Trophoblast cell (in vitro differentiated cells and primary cell): ENCODE measurements around the gene ZNF576.

Experiments used
- DNase-seq, 2 donors: peaks; one replicate each; pipeline ENCODE4 v3.0.0-alpha.2; 2016
- H2AFZ ChIP-seq: 2 replicates; pipeline ENCODE4 v1.6.1; 2013; ENCODE audit warnings: low read length, moderate library complexity, mild to moderate bottlenecking; ENCODE audit not compliant: insufficient read depth, poor library complexity
- H2AK5ac ChIP-seq: 2 replicates; pipeline ENCODE4 v1.6.1; 2013; ENCODE audit warnings: mild to moderate bottlenecking, low read length
- H2BK120ac ChIP-seq: 2 replicates; pipeline ENCODE4 v1.6.1; 2013; ENCODE audit warnings: low read length, mild to moderate bottlenecking, moderate library complexity; ENCODE audit not compliant: insufficient read depth, poor library complexity
- H2BK12ac ChIP-seq: 2 replicates; pipeline ENCODE4 v1.6.1; 2013; ENCODE audit warnings: mild to moderate bottlenecking, low read length, moderate library complexity
- H2BK5ac ChIP-seq: 2 replicates; pipeline ENCODE4 v1.6.1; 2013; ENCODE audit warnings: low read length, low read depth, moderate library complexity, mild to moderate bottlenecking; ENCODE audit not compliant: poor library complexity
- H3K14ac ChIP-seq: 2 replicates; pipeline ENCODE4 v1.6.1; 2013; ENCODE audit warnings: mild to moderate bottlenecking, low read length
- H3K18ac ChIP-seq: 2 replicates; pipeline ENCODE4 v1.6.1; 2013; ENCODE audit warnings: mild to moderate bottlenecking, low read length
- H3K23ac ChIP-seq: 2 replicates; pipeline ENCODE4 v1.6.1; 2013; ENCODE audit warnings: low read length
- H3K27ac ChIP-seq: 2 replicates; pipeline ENCODE4 v1.5.1; 2013; ENCODE audit warnings: low read depth, mild to moderate bottlenecking, inconsistent platforms, low read length, moderate library complexity
- H3K27me3 ChIP-seq: 2 replicates; pipeline ENCODE4 v1.6.1; 2013; ENCODE audit warnings: inconsistent platforms, mild to moderate bottlenecking, low read length, moderate library complexity; ENCODE audit not compliant: insufficient read depth
- H3K36me3 ChIP-seq, 2 experiments: 1 replicate in 1 of 2; 2 replicates in 1 of 2; pipeline ENCODE4 v1.6.1; 2013; ENCODE audit warnings: low read length in 2 of 2, mild to moderate bottlenecking in 2 of 2, moderate library complexity in 1 of 2; ENCODE audit not compliant: insufficient read depth in 2 of 2, control insufficient read depth in 1 of 2
- H3K4ac ChIP-seq: 2 replicates; pipeline ENCODE4 v1.6.1; 2013; ENCODE audit warnings: low read depth, mild to moderate bottlenecking, low read length, moderate library complexity
- H3K4me1 ChIP-seq, 2 experiments: 1 replicate in 1 of 2; 2 replicates in 1 of 2; pipeline ENCODE4 v1.6.1; 2013; ENCODE audit warnings: low read length in 2 of 2, mild to moderate bottlenecking in 2 of 2, moderate library complexity in 1 of 2; ENCODE audit not compliant: insufficient read depth in 2 of 2, control insufficient read depth in 1 of 2
- H3K4me2 ChIP-seq: 2 replicates; pipeline ENCODE4 v1.6.1; 2013; ENCODE audit warnings: inconsistent platforms, mild to moderate bottlenecking, low read length, moderate library complexity
- H3K4me3 ChIP-seq: 2 replicates; pipeline ENCODE4 v1.5.1; 2013; ENCODE audit warnings: mild to moderate bottlenecking, low read depth, low read length, inconsistent platforms
- H3K79me1 ChIP-seq: one replicate; pipeline ENCODE4 v1.6.1; 2013; ENCODE audit warnings: low read length
- H3K79me2 ChIP-seq: 2 replicates; pipeline ENCODE4 v1.6.1; 2013; ENCODE audit warnings: low read length, mild to moderate bottlenecking; ENCODE audit not compliant: control insufficient read depth, insufficient read depth, poor library complexity
- H3K9ac ChIP-seq: 2 replicates; pipeline ENCODE4 v1.6.1; 2013; ENCODE audit warnings: mild to moderate bottlenecking, low read length
- H3K9me3 ChIP-seq: 2 replicates; pipeline ENCODE4 v1.6.1; 2013; ENCODE audit warnings: low read depth, mild to moderate bottlenecking, control low read depth, inconsistent platforms, low read length; ENCODE audit not compliant: insufficient read depth
- H4K12ac ChIP-seq: 2 replicates; pipeline ENCODE4 v1.6.1; 2013; ENCODE audit warnings: low read depth, mild to moderate bottlenecking, low read length, moderate library complexity
- H4K8ac ChIP-seq: 2 replicates; pipeline ENCODE4 v1.6.1; 2013; ENCODE audit warnings: low read depth, mild to moderate bottlenecking, low read length, moderate library complexity
- H4K91ac ChIP-seq: one replicate; pipeline ENCODE4 v1.6.1; 2013; ENCODE audit warnings: low read depth, mild to moderate bottlenecking, low read length, moderate library complexity
- WGBS: extraction: QIAGEN DNeasy Blood & Tissue Kit; methylation state at CpG from one replicate; pipeline ENCODE4 v1.1.7; 2013; ENCODE audit warnings: missing lambda C conversion rate; ENCODE audit not compliant: insufficient read length, insufficient coverage; ENCODE audit errors: extremely low coverage; 5-methylcytosine and 5-hydroxymethylcytosine counted together

The ZNF576 gene

DNA sequence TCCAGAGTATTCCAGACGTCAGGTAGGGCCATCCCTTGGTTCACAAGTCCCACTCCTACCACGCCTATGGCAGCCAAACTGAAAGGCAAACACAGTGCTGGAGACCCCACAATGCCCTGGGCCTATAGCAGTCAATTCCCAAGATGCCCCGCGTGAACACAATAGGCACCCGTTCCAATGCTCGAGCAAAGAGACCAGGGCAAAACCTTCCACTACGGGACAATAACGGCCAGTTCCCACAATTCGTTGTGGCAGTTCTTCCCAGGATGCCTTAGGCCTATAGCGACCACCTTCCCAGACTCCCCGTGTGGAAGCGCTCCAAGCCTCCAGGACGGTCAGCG is 22.5 kb downstream of the ZNF576 start:
- peak overlapping the region; percentile 64 for H3K4ac ChIP-seq
- H3K4me2 ChIP-seq = peak overlapping the region; percentile 60
- H3K27ac ChIP-seq = peak overlapping the region; percentile 78
- peak overlapping the region; percentile 48 for H2BK120ac ChIP-seq
- H3K9me3 ChIP-seq = peaks cover 2% of the 10 kb centered on the region
- peak overlapping the region; percentile 87 for H4K91ac ChIP-seq
- no CpG with 5 or more reads among the region's 14 CpGs for WGBS
- H3K4me1 ChIP-seq = peaks cover 7 to 9% of the 10 kb centered on the region in 2 experiments
- H3K79me1 ChIP-seq = peaks cover 15% of the 10 kb centered on the region
- peak overlapping the region; percentile 93 for H3K14ac ChIP-seq
- no peak overlapping the region for H3K23ac ChIP-seq
- peak overlapping the region; percentile 90 for H2BK5ac ChIP-seq
- H4K12ac ChIP-seq = peak overlapping the region; percentile 75
- no peaks in the 10 kb centered on the region for H3K27me3 ChIP-seq
- H3K4me3 ChIP-seq = peak overlapping the region; percentile 76
- H3K79me2 ChIP-seq = peaks cover 9% of the 10 kb centered on the region
- H4K8ac ChIP-seq = peak overlapping the region; percentile 99
- peak overlapping the region; percentile 62 for H2AFZ ChIP-seq
- DNase-seq = no peak
- H3K9ac ChIP-seq = peak overlapping the region; percentile 82
- peak overlapping the region; percentile 88 for H3K18ac ChIP-seq
- H2BK12ac ChIP-seq = no peak overlapping the region
- peak overlapping the region; percentile 73 for H2AK5ac ChIP-seq
- H3K36me3 ChIP-seq = peaks cover 3 to 4% of the 10 kb centered on the region in 2 experiments

DNA sequence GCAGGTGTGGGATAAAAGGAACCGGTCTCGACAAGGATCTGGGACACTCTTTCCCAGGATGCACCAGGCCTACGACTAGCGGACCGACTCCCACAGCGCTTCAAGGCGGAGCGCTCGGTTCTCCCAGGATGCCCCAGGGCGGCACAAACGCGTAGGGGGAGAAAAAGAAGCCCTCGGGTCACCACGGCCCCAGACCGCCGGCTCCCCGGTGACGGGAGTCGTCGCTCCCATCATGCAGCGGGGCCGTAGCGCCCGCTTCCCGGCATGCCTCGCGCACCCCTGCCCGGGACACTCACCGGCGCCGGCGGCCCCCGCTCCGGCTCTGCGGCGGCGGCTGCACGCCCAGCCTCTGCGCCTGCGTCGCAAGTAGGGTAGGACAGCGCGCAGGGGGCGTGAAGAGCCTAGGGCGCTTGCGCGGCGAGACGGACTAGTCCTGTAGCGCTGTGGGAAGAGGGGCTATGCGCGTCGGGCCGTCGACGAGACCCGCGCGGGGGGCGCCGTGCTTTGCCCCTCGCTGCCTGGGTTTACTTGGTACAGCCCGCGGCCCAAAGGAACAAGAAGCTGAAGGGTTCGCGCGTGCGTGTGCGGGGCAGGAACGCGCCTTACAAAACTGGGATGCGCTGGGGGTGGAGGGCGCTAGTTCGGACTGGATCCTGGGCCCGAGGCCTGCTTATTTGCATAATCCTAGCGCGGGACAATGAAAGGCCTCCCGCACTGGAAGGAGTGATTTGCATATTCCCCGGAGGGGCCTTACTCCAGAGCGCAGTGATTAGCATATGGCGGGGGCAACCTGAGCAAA is 23.1 kb downstream of the ZNF576 start, which contains the start of gene ZNF428:
ZNF428 (minus strand) TSS at position 368 of the 799 bp plus-strand sequence. CDS start 5,325 bp downstream, outside the sequence.
- Histone ChIP-seq H3K4me1 (peaks cover 7 to 9% of the 10 kb centered on the region in 2 experiments), H3K9me3 (peaks cover 4% of the 10 kb centered on the region), H4K12ac (peak within 1 kb of the TSS; percentile 75), H3K79me1 (peaks cover 15% of the 10 kb centered on the region), H3K36me3 (no peaks in the 10 kb centered on the region), H3K18ac (peak within 1 kb of the TSS; percentile 88), H2BK12ac (no peak within 1 kb of the TSS), H3K4ac (peak within 1 kb of the TSS; percentile 64), H3K9ac (peak within 1 kb of the TSS; percentile 82), H3K23ac (no peak within 1 kb of the TSS), H3K4me2 (peak within 1 kb of the TSS; percentile 60), H3K4me3 (peak within 1 kb of the TSS; percentile 76), H2AFZ (peak within 1 kb of the TSS; percentile 62), H3K79me2 (peaks cover 9% of the 10 kb centered on the region), H3K27me3 (no peaks in the 10 kb centered on the region), H4K8ac (peak within 1 kb of the TSS; percentile 99), H3K27ac (peak within 1 kb of the TSS; percentile 78), H4K91ac (peak within 1 kb of the TSS; percentile 87), H2AK5ac (peak within 1 kb of the TSS; percentile 73), H2BK120ac (peak within 1 kb of the TSS; percentile 77), H2BK5ac (peak within 1 kb of the TSS; percentile 90), H3K14ac (peak within 1 kb of the TSS; percentile 93)
- no CpG with 5 or more reads among the region's 81 CpGs for WGBS
- peak; percentile 80 to 85 for DNase-seq

DNA sequence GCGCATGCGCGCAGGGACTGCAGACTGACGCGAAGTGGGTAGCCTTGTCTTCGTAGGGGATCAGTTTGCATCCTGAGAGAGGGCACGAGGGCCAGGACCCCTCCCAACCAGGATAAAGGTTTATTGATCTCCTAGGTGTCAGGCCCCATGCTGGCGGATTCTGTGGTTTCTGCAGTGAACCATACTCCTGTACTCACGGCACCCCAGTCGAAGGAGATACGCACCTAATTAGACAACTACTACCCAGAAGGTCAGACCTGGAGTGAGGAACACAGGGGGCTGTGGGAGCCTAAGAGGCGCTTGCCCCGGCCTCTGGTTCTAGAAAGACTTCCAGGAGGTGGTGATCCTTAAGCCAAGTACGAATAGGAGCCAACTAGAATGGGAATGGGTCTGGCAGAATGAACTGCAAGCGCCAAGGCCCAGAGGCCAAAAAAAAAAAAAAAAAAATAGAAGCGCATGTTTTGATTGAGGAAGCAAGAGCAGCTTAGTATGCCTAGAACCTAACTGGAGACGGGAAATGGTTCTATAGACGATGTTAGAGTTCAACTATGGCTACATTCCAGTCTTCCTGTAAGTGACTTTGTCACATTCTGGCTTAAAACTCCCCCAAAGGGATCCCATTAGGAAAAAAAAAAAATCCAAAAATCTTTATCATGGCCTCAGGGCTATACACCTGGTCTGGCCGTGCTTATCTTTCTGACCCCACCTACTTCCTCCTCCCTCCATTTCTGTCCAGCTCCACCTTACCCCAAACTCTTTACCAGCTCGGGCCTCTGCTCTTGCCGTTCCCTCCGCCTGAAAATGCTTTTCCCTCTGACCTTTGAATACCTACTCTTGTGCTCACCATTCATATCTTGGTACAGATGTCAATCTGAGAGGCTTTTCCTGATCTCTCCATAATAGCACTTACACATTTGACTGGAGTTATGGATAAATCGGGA is 23.9 kb downstream of the ZNF576 start:
- H3K27me3 ChIP-seq = no peaks in the 10 kb centered on the region
- H3K4ac ChIP-seq = no peak overlapping the region
- no peak for DNase-seq
- H3K79me2 ChIP-seq = peaks cover 9% of the 10 kb centered on the region
- H3K79me1 ChIP-seq = peaks cover 15% of the 10 kb centered on the region
- H4K12ac ChIP-seq = peak overlapping the region; percentile 75
- peak overlapping the region; percentile 78 for H3K27ac ChIP-seq
- H3K9ac ChIP-seq = no peak overlapping the region
- no peak overlapping the region for H2BK120ac ChIP-seq
- H3K14ac ChIP-seq = peak overlapping the region; percentile 51
- H4K91ac ChIP-seq = peak overlapping the region; percentile 50
- H3K4me1 ChIP-seq = peaks cover 7 to 9% of the 10 kb centered on the region in 2 experiments
- peaks cover 4% of the 10 kb centered on the region for H3K9me3 ChIP-seq
- H3K4me3 ChIP-seq = peak overlapping the region; percentile 76
- WGBS = no CpG with 5 or more reads among the region's 23 CpGs
- no peak overlapping the region for H2BK12ac ChIP-seq
- H3K23ac ChIP-seq = no peak overlapping the region
- H3K36me3 ChIP-seq = no peaks in the 10 kb centered on the region
- H2BK5ac ChIP-seq = no peak overlapping the region
- H3K18ac ChIP-seq = peak overlapping the region; percentile 16
- H2AK5ac ChIP-seq = no peak overlapping the region
- H4K8ac ChIP-seq = peak overlapping the region; percentile 99
- peak overlapping the region; percentile 60 for H3K4me2 ChIP-seq
- H2AFZ ChIP-seq = peak overlapping the region; percentile 62

DNA sequence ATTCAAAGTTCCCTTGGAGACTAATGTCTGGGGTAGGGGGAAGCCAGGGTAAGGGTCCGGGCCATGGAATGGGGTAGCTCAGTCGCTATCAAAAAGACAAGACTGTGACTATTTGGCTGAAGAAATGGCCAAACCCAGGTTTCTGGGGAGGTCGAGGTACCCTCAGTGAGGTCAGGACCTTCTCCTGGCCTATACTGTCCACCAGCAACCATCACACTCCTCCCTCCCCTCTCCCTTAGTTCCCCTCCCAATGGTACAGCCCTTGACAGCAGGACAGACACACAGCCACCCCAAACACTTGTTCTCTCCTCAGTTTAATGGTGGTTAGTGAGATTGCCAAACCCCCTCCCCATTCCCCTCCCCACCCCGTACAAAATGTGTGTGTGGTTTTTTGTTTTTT is 25.7 kb downstream of the ZNF576 start:
- peaks cover 6% of the 10 kb centered on the region for H3K9me3 ChIP-seq
- WGBS = no CpG with 5 or more reads among the region's 4 CpGs

More for the DNA sequence above, 25.7 kb downstream of the ZNF576 start:
- no peak overlapping the region for H4K91ac ChIP-seq
- no peak overlapping the region for H2BK12ac ChIP-seq
- H3K4ac ChIP-seq = no peak overlapping the region
- H3K9ac ChIP-seq = no peak overlapping the region
- no peak overlapping the region for H3K4me2 ChIP-seq
- H3K18ac ChIP-seq = no peak overlapping the region
- no peak overlapping the region for H3K14ac ChIP-seq
- no peaks in the 10 kb centered on the region for H3K27me3 ChIP-seq
- no peaks in the 10 kb centered on the region for H3K36me3 ChIP-seq
- H3K4me3 ChIP-seq = no peak overlapping the region
- no peak overlapping the region for H3K27ac ChIP-seq
- no peak for DNase-seq
- H2AFZ ChIP-seq = no peak overlapping the region
- peaks cover 15% of the 10 kb centered on the region for H3K79me1 ChIP-seq
- no peak overlapping the region for H2BK120ac ChIP-seq
- peaks cover 7 to 9% of the 10 kb centered on the region in 2 experiments for H3K4me1 ChIP-seq
- H3K23ac ChIP-seq = no peak overlapping the region
- no peak overlapping the region for H2BK5ac ChIP-seq
- H2AK5ac ChIP-seq = no peak overlapping the region
- no peak overlapping the region for H4K8ac ChIP-seq
- no peak overlapping the region for H4K12ac ChIP-seq
- peaks cover 9% of the 10 kb centered on the region for H3K79me2 ChIP-seq
